HG03025 (cell line): Measurements from ENCODE around the gene CSTF1.
"Not testable (repeated sequence)": the region's sequence is repeated elsewhere in the genome, so short reads cannot be mapped to it uniquely, and the experiment has no call there.

Experiments used
- ATAC-seq: cut with Tn5 transposase; IDR thresholded peaks from one replicate; pipeline ENCODE4 v1.9.1; 2021; ENCODE audit warnings: mild to moderate bottlenecking, moderate library complexity; ENCODE audit not compliant: unreplicated experiment, low FRiP score

CSTF1 gene

GRCh38 chr20:56368351-56369134, 23.9 kb upstream of the CSTF1 start:
- ATAC-seq: no peak

- no peak for ATAC-seq
These were observed 23.3 kb upstream of the CSTF1 start for GRCh38 chr20:56369179-56369578.

GRCh38 chr20:56371977-56372376, 20.5 kb upstream of the CSTF1 start:
- ATAC-seq: no peak

- ATAC-seq: no peak
These were observed 19.6 kb upstream of the CSTF1 start for GRCh38 chr20:56372850-56373249.

GRCh38 chr20:56373942-56374341, 18.5 kb upstream of the CSTF1 start:
- no peak for ATAC-seq

GRCh38 chr20:56376331-56376730, 16.1 kb upstream of the CSTF1 start:
- ATAC-seq: no peak

GRCh38 chr20:56378386-56378785, 14.1 kb upstream of the CSTF1 start:
- ATAC-seq: no peak

- ATAC-seq: no peak
These were observed 12.1 kb upstream of the CSTF1 start for GRCh38 chr20:56380375-56380774.

GRCh38 chr20:56381501-56381900, 10.9 kb upstream of the CSTF1 start:
- ATAC-seq: no peak

- ATAC-seq: no peak
These were observed 9.7 kb upstream of the CSTF1 start for GRCh38 chr20:56382696-56383095.

GRCh38 chr20:56383334-56383733, 9.1 kb upstream of the CSTF1 start:
- no peak for ATAC-seq

GRCh38 chr20:56385130-56385529, 7.3 kb upstream of the CSTF1 start:
- ATAC-seq: no peak

GRCh38 chr20:56386219-56386618, 6.2 kb upstream of the CSTF1 start:
- no peak for ATAC-seq

- ATAC-seq: no peak
These were observed 3.6 kb upstream of the CSTF1 start for GRCh38 chr20:56388882-56389281.

- ATAC-seq: no peak
These were observed 2.6 kb upstream of the CSTF1 start for GRCh38 chr20:56389807-56390206.

GRCh38 chr20:56390396-56390795, 2.0 kb upstream of the CSTF1 start:
- not testable (repeated sequence) for ATAC-seq

- no peak for ATAC-seq
These were observed 1.4 kb upstream of the CSTF1 start for GRCh38 chr20:56391037-56391436.

- ATAC-seq: peak; percentile 31
These were observed 781 bp upstream of the CSTF1 start for GRCh38 chr20:56391596-56392131.

GRCh38 chr20:56392881-56393482, 537 bp downstream of the CSTF1 start:
- no peak for ATAC-seq

- ATAC-seq: no peak
These were observed 1.2 kb downstream of the CSTF1 start for GRCh38 chr20:56393653-56394052.

GRCh38 chr20:56395166-56395565, 2.7 kb downstream of the CSTF1 start:
- ATAC-seq: no peak
